GM19023 (cell line): ENCODE measurements around the gene APIP.
"Not testable (repeated sequence)": the region's sequence is repeated elsewhere in the genome, so short reads cannot be mapped to it uniquely, and the experiment has no call there.

Source experiments
- ATAC-seq: cut with Tn5 transposase; IDR thresholded peaks from one replicate; pipeline ENCODE4 v1.9.1; 2021; ENCODE audit warnings: mild to moderate bottlenecking, moderate library complexity; ENCODE audit not compliant: unreplicated experiment

The APIP gene

GRCh38 chr11:34926101-34926830 lies 10.1 kb upstream of the APIP start:
- no peak for ATAC-seq

- ATAC-seq, result no peak
These were observed 8.5 kb upstream of the APIP start for GRCh38 chr11:34924714-34925113.

GRCh38 chr11:34921156-34921555 lies 5.0 kb upstream of the APIP start:
- ATAC-seq, result no peak

GRCh38 chr11:34916843-34917770 lies 928 bp upstream of the APIP start:
- peak; percentile 28 for ATAC-seq

GRCh38 chr11:34915136-34916014 lies 804 bp downstream of the APIP start:
- peak; percentile 12 for ATAC-seq

- ATAC-seq, result not testable (repeated sequence)
These were observed 2.6 kb downstream of the APIP start for GRCh38 chr11:34913556-34913955.

GRCh38 chr11:34911676-34912075 lies 4.5 kb downstream of the APIP start:
- ATAC-seq, result no peak

- peak; percentile 51 for ATAC-seq
These were observed 5.4 kb downstream of the APIP start for GRCh38 chr11:34910817-34911216.

- ATAC-seq, result no peak
These were observed 6.2 kb downstream of the APIP start for GRCh38 chr11:34909955-34910354.

GRCh38 chr11:34909415-34909814 lies 6.8 kb downstream of the APIP start:
- ATAC-seq, result no peak

- no peak for ATAC-seq
These were observed 8.1 kb downstream of the APIP start for GRCh38 chr11:34907934-34908593.

GRCh38 chr11:34905666-34906065 lies 10.5 kb downstream of the APIP start:
- ATAC-seq, result no peak

GRCh38 chr11:34904421-34904955 lies 11.7 kb downstream of the APIP start:
- no peak for ATAC-seq

GRCh38 chr11:34899633-34900016 lies 16.6 kb downstream of the APIP start:
- ATAC-seq, result no peak

GRCh38 chr11:34898474-34898873 lies 17.7 kb downstream of the APIP start:
- ATAC-seq, result no peak

GRCh38 chr11:34897171-34897870 lies 18.9 kb downstream of the APIP start:
- no peak for ATAC-seq

GRCh38 chr11:34896191-34896590 lies 20.0 kb downstream of the APIP start:
- ATAC-seq, result not testable (repeated sequence)

- ATAC-seq, result no peak
These were observed 22.8 kb downstream of the APIP start for GRCh38 chr11:34893416-34893815.

- ATAC-seq, result no peak
These were observed 24.6 kb downstream of the APIP start for GRCh38 chr11:34891611-34892010.

- ATAC-seq, result no peak
These were observed 25.4 kb downstream of the APIP start for GRCh38 chr11:34890812-34891211.
